ENCODE data around the gene ATP6V1F.

ATP6V1F gene

GRCh38 chr7:128849156-128849515 is 13.5 kb upstream of the ATP6V1F start:
- no peak for DNase-seq (ENCODE audit: low spot score)

DNA sequence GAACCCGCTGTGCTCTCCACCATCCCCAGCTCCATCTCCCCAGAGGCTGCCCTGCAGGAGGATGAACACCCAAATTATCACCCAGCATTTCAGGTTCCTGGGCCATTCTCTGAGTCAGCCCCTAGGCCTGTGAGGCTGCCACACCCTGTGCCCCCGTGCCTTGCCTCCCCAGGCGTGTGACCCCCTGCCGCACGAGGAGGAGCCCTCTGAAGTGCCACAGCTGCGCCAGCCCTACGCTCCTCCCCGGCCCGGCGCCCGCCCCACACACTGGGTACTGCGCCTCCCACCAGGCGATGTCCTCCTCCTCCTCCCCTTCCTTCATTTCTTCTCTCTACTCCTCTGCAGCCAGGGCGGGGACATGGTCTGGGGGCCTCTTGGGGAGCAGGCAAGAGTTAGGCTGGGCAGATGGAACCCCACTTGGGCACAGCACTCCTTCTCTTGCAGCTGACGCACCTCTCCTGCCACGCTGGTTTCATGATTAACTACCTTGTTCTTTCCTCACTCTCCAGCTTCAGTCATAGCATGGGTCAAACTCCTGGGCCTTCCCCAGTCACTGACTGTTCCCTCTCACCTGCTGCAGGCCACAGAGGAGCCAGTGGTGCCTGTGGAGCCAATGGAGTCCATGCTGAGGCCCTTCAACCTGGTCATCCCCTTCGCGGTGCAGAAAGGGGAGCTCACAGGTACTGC is 12.7 kb upstream of the ATP6V1F start:
- no peak for DNase-seq (ENCODE audit: low spot score)

- no peak for DNase-seq (ENCODE audit: low spot score)
Observed at GRCh38 chr7:128852537-128853254, 10.0 kb upstream of the ATP6V1F start.

DNA sequence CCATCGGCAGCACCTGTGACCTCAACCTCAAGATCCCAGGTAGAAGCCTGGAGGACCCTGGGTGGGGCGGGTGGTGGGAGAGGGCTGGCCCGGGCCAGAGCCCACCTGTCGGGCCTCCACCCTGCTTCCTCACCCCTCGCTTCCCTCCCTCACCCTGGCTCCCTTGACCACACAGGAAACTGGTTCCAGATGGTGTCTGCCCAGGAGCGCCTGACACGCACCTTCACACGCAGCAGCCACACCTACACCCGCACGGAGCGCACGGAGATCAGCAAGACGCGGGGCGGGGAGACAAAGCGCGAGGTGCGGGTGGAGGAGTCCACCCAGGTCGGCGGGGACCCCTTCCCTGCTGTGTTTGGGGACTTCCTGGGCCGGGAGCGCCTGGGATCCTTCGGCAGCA is 8.9 kb upstream of the ATP6V1F start:
- no peak for DNase-seq (ENCODE audit: low spot score)

DNA sequence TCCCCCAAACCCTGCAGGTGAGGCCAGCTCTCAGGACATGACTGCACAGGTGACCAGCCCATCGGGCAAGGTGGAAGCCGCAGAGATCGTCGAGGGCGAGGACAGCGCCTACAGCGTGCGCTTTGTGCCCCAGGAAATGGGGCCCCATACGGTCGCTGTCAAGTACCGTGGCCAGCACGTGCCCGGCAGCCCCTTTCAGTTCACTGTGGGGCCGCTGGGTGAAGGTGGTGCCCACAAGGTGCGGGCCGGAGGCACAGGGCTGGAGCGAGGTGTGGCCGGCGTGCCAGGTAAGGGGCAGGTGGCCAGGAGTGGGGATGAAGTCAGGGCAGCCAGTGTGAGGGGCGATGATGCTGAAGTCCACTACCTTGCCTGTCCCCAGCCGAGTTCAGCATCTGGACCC is 8.3 kb upstream of the ATP6V1F start:
- DNase-seq (ENCODE audit: low spot score): no peak

DNA sequence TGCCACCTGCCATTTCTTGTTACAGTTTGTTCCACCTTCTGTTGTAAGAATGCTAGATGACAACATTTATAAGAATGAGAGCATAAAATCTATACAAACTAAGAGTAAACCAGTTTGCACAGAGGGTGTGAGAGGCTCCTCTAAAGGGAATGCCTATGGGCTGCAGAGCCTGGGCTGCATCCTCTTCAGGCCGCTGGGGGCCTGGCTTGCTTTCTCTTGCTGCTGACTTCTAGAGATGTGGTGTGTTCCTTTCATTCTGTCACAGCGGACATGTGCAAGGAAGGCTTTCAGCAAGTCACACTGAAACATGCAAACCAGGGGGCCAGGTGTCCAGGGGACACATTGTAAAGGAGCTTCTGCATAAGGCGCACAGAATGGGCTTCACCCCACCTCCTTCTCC is 7.1 kb upstream of the ATP6V1F start:
- DNase-seq (ENCODE audit: low spot score): no peak

DNA sequence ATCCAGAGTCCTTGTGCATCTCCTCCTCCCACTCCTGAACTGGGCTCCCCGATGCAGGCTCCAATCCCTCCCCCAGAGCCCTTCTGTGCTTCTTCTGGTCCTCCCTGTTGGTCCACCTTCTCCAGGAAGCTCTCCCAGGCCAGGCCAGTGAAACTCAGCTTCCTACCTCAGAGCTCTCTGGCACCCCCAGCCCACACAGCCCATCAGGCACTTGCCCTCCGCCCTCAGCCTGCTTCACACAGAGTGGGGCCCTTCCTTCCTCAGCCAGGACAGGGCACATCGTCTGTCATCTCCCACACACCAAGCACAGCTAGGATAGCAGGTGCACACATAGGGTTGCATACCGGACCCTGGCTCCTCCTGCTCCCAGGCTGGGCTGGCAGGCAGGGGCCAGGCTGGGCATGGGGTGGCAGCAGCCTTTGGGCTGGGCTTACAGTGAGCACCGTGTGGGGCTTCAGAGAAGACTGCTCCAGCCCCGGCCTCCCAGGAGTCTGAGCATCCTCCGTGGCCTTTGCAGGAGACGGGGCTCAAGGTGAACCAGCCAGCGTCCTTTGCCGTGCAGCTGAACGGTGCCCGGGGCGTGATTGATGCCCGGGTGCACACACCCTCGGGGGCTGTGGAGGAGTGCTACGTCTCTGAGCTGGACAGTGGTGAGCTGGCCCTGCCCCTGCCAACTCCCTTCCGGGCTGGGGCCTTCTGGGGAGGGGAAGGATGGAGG is 6.5 kb upstream of the ATP6V1F start:
- no peak for DNase-seq (ENCODE audit: low spot score)

DNA sequence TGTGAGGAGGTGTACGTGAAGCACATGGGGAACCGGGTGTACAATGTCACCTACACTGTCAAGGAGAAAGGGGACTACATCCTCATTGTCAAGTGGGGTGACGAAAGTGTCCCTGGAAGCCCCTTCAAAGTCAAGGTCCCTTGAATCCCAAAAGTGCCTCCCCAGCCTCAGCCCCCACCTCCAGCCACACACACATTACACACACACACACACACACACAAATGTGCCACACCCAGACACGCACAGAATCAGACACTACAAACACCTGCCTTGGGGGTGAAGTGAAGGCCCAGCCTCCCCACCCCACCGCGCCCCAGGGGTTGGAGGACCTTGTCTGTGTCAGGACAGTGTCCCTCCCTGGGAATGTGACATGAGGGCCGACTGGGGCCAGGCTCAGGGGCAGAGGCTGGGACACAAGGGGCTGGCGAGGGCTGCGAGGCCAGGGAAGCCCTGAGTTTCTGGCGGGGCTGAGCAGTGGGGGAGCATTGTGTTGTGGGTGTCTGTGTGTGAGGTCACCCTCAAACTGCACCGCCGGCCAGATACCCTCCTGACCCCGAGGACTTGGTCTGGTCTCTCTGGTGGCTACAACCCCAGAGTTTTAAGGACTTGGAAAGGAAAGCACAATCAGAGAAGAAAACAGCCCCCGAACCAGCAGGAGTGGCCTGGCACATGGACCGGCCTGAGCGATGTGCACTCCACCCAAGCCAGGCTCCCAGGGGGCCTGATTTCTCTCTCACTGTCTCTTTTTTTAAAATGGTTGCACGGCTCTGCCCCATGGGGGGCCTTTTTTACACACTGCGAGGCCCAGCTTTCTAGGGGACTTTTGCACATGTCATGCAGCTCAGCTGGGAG is 4.0 kb upstream of the ATP6V1F start:
- DNase-seq (ENCODE audit: low spot score): no peak

GRCh38 chr7:128859232-128860157 is 3.2 kb upstream of the ATP6V1F start:
- no peak for DNase-seq (ENCODE audit: low spot score)

DNA sequence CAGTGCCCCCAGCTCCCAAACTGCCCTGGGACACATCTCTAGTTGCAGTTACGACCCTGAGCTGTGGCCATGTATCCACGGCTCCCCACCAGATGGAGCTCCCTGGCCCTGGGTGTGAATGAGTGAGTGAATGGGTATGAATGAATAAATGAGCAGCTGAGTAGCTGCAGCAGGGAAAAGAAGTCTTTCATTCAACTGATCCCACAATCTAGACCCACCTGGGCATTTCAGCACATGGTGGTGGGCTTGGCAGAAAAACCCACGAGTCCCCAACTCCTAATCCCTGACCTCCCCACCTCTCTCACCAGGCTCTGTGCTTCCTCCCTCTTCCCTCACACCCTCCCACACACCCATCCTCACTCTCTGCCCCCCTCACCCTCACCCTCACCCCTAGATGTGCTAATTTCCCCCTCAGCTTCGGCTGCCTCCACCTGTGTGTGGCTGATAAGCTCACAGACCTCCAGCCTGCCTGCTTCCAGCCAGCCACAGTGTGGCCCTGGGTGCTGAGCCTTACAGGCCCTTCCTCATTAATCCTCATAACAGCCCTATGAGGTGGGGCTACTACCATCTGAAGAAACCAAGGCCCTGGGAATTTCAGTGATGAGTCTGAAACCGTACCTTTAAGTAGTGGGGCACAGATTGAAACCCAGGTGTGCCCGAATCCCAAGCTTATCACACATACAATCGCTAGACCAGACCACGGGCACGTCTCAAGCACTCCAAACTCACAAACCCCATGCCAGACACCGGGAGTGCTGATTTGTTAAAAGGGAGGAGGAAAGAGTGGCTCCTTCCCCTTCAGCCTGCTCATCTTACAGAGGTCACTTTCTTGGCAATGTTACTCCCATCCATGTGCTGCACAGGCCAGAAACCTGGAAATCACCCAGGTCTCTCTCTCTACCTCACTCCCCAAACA is 2.2 kb upstream of the ATP6V1F start:
- peak; percentile 10 for DNase-seq (ENCODE audit: low spot score)

GRCh38 chr7:128861957-128862570 is 592 bp upstream of the ATP6V1F start:
- DNase-seq (ENCODE audit: low spot score): no peak

DNA sequence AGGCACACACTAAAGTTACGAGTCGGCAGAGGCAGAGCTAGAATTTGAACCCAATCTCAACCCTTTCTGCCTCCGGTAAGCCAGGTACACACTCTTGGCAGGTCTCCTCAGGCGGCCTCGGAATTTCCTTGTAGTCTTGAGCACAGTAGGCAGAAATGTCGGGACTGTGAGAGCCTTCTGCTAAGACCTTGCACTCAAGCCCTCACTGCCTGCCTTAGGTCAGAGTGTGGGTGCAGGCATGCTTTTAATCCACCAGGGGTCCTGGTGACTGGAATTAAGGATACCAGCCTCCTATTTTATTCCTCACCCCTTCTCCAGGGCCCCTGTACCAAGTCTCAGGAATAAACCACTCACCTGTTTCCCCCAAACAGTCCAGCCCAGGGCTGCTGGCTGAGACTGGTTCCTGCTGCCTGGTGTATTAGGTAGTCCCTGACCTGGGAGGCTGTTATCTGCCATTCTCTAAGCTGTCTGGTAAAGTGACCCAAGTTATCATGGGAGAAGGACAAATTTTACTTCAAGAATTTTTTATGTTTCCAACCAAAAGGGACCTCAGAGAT is 855 bp downstream of the ATP6V1F start:
- DNase-seq (ENCODE audit: low spot score): peak; percentile 64

DNA sequence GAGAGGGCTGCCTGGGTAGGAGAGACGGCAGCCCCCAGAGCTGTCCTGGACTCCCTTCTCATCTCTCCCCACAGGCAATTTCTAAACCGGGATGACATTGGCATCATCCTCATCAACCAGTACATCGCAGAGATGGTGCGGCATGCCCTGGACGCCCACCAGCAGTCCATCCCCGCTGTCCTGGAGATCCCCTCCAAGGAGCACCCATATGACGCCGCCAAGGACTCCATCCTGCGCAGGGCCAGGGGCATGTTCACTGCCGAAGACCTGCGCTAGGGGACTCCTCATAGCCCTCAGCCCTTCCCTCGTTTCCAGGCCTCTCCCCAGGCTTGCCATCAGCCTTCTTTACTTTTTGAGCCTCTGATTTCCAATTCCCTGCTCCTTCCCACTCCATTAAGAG is 2.6 kb downstream of the ATP6V1F start:
- no peak for DNase-seq (ENCODE audit: low spot score)

- DNase-seq (ENCODE audit: low spot score): no peak
Observed at GRCh38 chr7:128865996-128866877, 3.6 kb downstream of the ATP6V1F start.

DNA sequence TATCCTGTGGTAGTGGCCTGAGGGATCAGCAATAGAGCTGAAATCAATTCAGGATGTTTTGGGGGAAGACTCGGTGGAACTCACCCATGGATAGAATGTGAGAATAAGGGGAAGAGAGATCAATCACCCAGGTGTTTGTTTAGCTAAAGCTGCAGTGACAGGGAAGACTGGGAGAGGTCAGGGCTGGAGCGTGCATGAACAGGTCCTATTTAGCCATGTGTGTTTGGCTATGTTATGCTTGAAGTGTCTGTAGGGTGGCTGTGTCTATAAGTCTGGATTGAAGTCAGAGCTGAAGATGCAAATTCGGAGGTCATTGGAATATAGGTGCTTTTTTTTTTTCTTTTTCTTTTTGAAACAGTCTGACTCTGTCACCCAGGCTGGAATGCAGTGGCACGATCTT is 4.6 kb downstream of the ATP6V1F start:
- no peak for DNase-seq (ENCODE audit: low spot score)

GRCh38 chr7:128867842-128868623 is 5.4 kb downstream of the ATP6V1F start:
- no peak for DNase-seq (ENCODE audit: low spot score)

GRCh38 chr7:128868624-128869137 is 6.0 kb downstream of the ATP6V1F start:
- no peak for DNase-seq (ENCODE audit: low spot score)
